ENCODE measurements around the gene PRICKLE1.

- TF ChIP-seq, protein P1, sequence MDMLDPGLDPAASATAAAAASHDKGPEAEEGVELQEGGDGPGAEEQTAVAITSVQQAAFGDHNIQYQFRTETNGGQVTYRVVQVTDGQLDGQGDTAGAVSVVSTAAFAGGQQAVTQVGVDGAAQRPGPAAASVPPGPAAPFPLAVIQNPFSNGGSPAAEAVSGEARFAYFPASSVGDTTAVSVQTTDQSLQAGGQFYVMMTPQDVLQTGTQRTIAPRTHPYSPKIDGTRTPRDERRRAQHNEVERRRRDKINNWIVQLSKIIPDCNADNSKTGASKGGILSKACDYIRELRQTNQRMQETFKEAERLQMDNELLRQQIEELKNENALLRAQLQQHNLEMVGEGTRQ (CRISPR knock-in tag; IDR thresholded peaks at IDR 0.05), result no peak
- TF ChIP-seq, protein P2, sequence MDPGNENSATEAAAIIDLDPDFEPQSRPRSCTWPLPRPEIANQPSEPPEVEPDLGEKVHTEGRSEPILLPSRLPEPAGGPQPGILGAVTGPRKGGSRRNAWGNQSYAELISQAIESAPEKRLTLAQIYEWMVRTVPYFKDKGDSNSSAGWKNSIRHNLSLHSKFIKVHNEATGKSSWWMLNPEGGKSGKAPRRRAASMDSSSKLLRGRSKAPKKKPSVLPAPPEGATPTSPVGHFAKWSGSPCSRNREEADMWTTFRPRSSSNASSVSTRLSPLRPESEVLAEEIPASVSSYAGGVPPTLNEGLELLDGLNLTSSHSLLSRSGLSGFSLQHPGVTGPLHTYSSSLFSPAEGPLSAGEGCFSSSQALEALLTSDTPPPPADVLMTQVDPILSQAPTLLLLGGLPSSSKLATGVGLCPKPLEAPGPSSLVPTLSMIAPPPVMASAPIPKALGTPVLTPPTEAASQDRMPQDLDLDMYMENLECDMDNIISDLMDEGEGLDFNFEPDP (CRISPR knock-in tag; IDR thresholded peaks at IDR 0.05), result no peak
- TF ChIP-seq CTCF (IDR thresholded peaks at IDR 0.05 in 2 of 3, conservative IDR thresholded peaks at IDR 0.05 in 1 of 3; ENCODE audit: insufficient read depth in 2 of 3, low read depth in 1 of 3, low read length in 3 of 3) (no peak), ZFX (CRISPR knock-in tag; IDR thresholded peaks at IDR 0.05) (no peak), POLR2AphosphoS5 (IDR thresholded peaks at IDR 0.05; ENCODE audit: control insufficient read depth, insufficient read depth, low read depth, low read length) (no peak), VEZF1 (CRISPR knock-in tag; IDR thresholded peaks at IDR 0.05) (no peak)
Measured at GRCh38 chr12:42590330-42590934, 886 bp upstream of the PRICKLE1 start.
